Activated T-cell treated with anti-CD3 and anti-CD28 coated beads for 24 hours (primary cell): ENCODE measurements around the gene ATP10B.
"Not testable (repeated sequence)": the region's sequence is repeated elsewhere in the genome, so short reads cannot be mapped to it uniquely, and the experiment has no call there.

ENCODE experiments used
- DNase-seq: peaks from one replicate; pipeline ENCODE4 v3.0.0-alpha.2; 2020; ENCODE audit warnings: low read depth

ATP10B gene

DNA sequence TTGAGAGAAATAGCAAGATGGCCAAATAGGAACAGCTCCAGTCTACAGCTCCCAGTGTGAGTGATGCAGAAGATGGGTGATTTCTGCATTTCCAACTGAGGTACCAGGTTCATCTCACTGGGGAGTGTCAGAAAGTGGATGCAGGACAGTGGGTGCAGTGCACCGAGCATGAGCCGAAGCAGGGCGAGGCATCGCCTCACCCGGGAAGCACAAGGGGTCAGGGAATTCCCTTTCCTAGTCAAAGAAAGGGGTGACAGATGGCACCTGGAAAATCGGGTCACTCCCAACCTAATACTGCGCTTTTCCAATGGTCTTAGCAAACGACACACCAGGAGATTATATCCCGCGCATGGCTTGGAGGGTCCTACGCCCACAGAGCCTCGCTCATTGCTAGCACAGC, 39.0 kb downstream of the ATP10B start:
- not testable (repeated sequence) for DNase-seq

DNA sequence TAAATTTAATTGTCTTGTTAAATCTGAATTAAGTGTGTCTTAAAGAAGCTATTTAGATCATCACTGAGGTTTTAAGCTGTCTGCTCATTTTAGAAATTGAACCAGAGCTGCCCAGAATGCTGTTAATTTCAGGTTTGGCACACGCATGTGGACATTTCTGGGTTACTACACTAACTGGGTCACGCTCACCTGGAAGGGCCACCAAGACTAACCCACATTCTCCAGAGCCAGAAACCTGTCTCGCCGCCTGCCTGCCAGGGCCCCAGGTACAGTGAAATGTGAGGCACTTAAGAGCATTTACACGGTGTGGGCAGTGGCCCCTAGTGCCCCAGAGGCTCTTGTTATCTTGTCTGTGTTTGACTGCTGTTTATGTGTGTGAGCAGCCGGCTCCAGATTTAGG, 46.6 kb downstream of the ATP10B start:
- DNase-seq: no peak

DNA sequence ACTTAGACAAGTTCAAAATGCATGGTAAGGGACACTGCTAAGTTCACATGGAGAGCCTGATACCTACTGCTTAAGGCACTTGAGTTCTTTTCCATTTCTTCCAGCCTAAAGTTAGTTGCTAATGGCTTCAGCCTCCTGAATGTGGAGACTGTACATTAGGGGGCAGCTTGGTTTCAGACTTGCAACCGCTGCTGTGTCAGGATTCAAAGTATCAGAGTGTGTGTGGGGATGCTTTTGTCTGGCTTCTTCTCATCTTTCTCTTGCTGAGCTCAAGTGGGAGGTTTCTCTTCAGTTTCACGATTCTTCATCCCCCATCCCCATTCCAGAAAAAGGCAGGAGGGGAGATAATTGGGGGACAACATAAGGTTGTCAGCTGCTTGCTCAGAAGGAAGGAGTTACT, 49.4 kb downstream of the ATP10B start:
- DNase-seq: no peak

DNA sequence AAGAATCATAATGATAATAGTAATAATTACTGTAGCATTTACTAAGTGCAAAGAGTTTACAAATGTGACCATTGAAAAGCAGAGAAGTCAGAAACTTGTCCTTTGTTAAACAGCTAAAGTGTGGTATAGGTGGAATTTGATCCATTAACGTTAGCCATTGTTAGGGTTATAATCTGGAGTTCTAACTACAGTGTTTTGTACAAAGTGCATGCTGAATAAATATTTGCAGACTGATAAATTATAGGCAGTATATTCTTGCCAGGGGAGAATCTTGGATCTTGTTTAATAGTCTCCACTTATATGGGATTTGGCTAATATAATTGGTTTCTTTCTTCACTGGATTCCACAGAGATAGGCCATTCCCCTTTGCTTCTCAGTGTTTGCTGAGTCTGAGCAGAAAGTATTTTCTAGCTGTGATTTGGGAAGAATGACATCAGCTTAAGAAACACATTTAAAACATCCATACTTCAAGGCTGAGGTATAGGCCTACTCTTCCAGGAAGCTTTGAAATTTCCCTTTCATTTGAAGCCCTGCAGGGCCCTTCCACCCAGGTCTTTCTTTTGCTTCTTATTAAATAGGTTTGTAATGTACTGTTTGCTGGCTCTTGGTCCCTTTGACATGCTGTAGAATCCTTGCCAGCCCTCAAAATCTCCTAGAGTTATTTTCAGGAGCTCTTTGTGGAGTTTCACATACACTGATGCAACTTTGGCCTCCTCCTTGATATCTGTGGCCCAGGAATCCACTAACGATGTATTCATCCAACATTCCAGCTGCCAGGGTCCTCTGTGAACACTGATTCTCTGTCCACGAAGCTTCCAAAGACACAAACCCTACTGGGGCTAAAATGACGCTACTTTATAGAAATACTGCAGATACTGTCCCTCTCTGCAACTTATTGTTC, 51.4 kb downstream of the ATP10B start:
- no peak for DNase-seq

DNA sequence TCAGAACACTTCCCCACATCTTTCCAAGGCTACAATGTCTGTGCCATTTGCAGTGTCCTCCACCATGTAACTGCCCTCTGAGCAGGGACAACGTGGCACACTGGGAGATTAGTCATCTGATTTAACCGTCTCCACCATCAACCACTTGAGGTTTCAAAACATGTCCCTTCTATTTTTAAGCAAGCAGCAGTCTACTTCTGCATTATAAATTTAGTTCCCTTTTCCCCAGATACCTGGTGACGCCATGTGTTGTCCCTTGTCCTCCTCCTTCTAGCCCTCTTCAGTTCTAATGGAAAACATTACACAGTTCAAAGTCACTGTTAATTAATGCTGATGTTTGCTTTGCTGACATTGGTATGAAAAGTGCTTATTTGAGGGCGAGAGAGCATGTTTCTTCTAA, 52.8 kb downstream of the ATP10B start:
- DNase-seq: no peak

DNA sequence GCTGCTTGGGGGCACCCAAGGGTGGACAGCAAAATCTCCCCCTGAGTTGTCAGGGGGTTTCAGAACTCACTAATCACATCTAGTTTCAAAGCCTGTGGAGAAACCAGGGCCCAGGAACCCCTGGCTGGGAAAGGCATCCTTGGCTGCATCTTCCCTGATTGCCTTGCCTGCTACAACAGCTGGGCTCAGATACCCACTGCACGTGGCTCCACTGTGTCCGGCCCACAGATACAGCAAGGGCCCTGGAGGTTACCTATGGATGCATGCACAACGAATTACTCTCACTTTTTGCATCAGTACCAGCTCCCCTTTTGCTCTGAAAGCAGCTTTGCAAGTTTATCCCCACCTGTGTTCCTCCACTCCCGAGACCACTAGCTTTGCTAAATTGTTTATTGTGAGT, 55.0 kb downstream of the ATP10B start:
- DNase-seq: no peak

DNA sequence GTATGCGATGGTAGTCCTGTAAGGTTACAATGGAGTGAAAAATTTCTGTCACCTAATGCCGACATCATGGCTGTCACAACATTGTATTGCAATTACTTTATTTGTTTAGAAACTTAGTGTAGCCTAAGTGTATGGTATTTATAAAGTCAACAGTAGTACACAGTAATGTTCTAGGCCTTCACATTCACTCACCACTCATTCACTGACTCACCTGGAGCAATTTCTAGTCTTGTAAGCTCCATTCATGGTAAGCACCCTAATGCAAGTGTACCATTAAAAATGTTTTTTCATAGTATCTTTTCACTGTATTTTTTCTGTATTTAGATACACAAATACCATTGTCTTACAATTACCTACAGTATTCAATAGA, 58.5 kb downstream of the ATP10B start:
- no peak for DNase-seq

DNA sequence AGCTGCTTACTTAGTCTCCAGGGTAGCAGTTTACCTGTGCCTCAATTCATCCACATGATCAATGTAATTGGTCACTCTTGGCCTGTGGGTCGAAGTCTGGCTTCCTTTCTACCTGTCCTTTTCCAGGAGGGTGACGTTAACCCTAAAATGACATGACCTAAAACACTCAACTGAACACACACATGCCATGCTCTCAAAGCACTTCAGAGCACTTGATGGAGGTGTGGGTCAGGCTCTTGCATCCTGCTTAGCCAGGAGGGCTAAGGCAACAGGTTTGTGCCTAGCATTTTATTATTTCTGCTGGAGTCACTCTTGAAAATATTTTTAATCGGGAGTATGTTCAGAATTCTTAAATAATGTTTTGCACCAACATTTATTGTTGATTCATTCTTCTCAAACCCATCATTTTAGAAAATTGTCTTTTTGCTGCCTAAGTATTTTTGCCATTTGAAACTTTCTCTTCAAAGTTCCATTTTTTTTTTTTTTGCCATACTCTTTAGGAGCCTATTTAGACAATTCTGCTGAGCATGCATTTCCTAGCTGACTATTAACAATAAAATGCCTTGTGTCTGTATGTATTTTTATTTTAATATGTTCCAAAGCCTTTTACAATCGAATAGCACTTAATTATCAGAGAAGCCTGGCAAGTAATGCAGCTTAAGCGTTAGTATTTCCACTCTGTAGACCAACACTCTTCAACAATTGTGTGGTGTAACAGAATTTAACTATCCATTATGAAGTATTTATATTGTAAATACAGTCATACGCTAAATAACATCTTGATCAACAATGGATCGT, 59.1 kb downstream of the ATP10B start:
- no peak for DNase-seq

DNA sequence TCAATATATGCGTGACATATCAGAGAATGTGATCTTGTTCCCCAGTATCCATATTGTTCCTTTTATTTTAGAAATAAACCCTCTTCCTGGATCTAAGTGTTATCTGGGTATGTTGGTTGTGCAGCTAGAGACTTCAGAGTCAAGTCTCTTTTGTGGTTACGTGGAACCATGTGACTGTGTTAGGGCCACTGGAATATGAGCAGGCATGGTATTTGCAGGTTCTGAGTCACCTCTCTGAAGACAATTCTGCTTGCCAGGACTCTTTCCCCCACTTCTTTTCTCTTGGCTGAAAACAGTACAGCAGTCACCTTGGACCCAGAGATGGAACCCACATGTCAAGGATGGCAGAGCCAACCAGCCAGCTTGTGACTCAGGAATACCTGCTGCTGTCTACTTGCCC, 59.7 kb downstream of the ATP10B start:
- DNase-seq: no peak

DNA sequence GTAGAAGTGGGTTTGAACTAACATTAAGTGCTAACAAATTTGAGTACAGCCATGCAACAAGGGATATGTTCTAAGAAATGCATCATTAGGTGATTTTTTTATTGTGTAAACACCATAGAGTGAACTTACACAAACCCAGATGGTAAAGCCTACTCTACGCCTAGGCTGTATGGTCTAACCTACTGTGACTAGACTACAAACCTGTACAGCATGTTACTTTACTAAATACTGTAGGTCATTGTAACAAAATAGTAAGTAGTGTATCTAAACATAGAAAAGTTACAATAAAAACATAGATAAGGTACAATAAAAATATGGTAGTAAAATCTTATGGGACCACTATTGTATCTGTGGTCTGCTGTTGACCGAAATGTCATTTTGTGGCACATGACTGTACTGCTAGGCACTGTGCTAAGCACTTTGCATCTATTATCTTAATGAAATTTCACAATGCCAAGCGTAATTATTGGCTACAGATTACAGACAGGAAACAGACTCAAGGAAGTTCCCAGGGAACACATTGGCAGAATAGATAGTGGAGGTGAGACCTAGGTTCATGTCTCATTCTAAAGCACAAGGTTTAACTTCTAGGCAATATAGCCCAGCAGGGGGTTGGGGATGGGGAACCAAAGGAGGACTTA, 62.7 kb downstream of the ATP10B start:
- no peak for DNase-seq

DNA sequence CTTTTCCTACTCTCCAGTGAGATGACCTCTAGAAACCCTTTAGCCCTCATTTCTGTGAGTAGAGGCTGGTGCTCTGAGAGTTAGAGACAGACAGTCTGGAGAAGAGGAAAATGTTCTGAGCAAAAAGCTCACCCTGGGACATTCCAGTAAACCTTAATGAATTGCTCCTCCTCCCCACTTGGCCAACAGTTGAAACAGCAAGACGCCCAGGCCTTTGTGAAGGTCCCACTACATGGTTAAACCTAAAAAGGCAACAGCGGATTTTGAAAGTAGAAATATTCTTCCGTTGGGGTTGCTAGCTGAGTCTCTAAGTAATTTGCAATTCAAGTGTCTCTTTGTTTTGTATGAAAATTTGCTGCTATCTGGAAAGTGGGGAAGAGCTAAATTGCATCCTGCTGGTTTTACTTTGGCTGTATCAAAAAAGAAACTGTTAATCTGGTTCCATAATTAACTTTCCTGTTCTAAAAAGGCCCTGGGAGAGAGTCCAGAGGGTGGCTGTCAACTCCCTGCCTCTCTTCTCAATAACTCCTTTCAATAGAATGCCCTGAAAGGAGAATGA, 63.8 kb downstream of the ATP10B start:
- no peak for DNase-seq

DNA sequence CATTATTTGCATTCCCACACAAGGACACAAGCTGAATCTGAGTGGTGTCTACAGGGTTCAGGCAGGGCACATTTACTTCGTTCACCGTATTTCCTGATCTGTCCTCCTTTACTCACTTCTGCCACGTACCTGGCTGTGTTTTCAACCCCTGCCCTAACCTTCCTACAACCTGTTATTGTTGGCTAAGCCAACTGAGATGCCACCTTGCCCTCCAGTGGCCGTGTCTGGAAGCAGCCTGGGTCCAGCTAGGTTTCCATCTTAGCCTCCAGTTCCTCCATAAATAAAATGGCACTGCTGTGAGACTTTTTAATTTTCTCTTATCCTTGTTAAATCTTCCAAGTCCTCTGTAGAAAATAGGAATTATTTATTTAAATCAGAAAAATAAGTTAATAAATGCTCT, 64.8 kb downstream of the ATP10B start:
- peak; percentile 1 for DNase-seq

DNA sequence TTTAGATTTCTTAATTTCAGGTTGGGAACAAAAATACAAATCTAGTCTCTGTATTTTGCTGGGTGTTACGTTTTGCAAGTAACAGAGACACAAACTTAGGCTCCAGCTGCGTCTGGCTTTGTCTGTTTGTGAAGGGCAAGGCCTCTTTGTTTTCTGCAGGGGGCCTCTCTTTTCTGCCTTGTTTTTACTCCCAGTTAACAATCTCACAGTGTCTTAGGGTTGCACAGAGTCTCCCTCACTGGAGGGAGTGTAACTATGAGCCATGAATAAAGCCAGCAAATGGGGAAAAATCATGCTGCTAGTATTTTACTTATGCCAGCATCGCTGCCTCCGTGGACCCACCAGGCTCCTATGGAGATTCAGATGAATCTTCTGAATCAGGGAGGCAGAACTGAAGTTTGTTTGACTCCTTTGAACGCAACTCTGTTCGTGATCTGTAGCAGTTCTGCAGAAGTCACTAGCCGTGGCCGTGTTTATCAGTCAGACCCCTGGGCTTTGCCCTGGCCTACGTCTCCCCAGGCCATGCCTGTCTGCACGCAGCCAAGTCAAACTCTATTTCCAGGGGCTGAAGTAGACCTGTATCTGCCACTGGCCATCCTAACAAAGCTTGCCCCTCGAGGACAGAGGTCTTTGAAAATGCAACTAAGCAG, 77.2 kb downstream of the ATP10B start:
- DNase-seq: no peak

DNA sequence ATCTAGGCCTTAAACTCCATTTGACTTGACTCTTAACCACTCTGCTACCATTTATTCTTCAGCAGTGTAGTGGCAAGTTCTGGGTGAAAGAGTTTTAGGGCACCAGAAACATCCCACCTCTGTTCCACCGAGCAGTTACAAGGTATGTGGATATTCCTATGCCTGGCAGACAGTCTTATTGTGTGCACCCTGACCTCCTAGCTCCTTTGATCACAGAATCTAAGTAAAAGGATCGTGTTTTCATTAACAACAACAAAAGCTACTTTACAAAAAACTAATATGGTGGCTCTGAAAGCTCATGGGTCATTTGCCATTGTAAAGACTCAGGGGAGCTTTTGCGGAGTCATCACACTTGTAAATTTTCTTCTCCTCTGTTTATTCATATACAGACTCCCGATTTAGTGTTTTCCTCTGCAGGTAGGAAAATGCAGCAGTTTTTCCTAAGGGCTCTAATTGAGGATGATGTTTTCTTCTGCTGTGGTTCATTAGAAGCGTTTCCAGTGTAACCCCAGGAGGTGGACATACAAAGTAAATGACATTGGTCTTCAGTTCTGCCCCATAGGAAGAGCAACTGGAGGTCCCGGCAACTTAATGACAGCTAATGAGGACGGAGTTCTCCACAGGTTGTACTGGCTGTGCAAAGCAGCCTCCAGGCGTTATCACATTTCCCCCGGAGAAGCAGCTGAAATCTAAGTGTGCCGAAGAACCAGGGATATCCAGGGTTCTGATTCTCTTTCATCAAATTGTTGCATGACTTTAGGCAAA, 78.2 kb downstream of the ATP10B start:
- no peak for DNase-seq

DNA sequence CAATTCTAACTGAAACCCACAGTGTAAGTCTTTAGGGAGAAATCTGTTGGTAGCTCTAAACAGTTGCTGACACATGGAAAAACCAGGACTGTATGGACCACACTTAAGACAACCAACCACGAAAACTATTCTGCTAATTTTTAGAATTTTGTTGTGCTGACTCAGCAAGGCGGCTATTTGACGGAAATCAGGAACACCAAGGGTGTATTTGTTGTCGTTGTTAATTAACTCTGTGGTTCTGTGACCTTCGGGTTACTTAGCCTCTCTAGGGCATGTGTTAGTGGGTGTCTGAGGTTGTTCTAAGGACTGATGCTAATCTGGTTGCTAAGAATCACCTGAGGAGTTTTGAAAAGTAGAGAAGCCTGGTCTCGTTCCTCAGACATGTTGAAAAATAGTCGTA, 79.2 kb downstream of the ATP10B start:
- no peak for DNase-seq

DNA sequence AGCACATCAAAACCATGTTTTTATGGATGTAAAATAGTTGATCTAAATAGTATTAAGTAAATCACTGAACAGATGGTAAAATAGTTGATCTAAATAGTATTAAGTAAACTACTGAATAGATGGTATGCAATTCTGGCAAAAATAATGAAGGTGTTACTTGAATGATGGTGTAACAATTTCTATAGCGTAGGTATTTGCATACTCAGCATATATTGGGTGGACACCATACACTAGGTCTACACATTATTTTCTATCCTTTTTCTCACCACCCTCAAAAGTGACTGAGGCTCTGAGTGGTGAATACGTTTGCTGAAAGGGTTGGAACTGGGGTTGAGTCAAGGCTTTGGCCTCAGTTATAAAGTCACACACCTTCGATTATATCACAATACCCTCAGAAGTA, 81.3 kb downstream of the ATP10B start:
- DNase-seq: no peak

DNA sequence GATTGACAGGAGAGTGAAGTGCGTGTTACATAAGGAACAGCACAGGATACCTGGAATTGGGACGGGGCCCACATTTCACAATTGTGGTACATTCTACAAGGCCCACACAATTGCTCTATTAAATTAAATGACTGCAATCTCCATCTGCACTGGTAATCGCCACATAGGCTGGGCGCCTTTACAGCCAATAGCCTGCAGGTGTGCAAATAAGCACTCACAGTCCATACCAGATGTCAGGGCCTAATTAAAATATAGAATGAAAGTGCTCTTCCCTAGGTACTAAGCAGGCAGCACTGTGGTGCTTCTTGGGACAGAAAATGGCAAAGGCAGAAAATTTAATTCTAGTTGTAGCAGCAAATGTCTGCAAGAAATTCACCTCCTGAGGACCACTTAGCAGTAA, 82.7 kb downstream of the ATP10B start:
- no peak for DNase-seq

DNA sequence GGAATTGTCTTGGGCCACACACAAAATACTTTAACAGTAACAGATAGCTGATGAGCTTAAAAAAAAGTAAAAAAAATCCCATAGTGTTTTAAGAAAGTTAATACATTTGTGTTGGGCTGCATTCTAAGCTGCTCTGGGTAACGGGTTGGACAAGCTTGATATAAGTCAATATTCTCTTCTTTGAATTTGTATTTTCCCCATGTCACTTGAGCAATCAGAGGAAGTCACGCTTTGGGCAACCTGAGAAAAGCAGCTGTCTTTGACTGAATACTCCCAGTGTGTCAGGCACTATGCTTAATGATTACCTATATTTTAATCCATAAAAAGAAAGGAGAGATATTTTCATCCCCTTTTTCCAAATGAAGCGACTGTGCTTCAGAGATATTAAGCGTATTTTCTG, 84.9 kb downstream of the ATP10B start:
- DNase-seq: no peak

DNA sequence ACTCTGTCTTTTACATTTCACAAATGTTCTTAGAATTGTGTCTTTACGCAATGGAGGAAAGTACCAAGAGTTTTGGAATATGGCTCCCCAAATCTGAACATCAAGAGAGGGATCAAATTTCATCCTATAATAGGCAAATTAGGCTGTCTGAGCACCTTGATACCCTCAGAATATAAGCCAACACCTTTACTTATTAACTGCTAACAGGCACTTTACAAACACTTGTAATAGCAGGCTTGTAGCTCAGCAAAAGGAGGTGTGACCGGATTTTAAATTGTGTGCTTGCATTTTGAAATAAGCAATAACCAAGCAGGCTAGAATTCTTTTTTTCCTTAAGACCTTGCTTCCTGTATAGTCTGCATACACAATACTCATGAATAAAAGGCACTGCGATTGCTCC, 92.0 kb downstream of the ATP10B start:
- DNase-seq: no peak

DNA sequence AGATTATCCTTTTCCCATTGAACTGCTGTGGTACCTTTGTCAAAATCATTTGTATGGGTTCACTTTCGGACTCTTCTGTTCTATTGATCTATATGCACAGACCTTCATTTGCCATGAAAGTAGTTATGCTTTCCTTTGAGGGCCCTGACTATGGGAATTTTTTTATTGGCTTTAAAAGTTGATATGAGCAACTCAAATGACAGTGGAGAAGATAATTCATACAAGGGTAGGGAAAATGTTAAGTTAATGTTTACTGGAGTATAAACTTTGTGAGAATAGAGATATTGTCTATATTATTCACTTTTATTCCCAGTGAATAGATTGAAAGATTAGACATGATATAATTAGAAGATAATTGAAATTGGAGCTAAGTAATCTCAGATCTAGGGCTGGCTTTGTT, 94.8 kb downstream of the ATP10B start:
- DNase-seq: no peak

DNA sequence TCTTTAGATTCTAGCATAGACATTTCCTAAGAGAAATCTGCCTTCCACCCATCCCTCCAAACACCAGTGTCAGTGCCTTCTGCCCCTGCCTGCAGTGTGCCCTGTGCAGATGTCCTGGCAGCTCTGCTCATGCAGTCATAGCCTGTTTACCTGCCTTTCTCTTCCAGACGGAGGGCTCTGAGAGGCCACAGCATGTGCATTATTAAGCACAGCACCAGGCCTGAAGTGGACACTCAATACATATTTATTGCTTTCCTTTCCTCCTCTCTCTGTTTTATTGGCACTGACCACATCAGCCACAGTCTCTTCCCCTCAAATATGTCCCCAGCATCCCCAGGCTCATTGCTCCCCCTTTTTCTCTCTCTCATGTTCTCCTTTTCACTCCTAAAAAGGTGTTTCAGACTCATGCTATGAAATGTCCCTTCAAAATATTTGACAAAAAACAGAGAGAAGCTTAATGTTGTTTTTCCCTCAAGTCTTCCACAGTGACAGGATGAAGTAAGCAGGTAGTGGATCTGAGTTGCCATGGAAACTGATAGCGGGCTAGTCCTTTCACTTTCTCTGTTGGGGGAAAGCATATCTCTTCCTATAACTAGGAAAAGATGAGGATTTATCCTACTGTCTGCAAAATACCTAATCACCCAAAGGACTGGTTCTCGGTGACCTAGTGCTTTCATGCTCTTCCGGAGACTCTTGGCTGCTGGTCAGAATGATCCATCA, 100.9 kb downstream of the ATP10B start:
- DNase-seq: no peak
